Activated CD8-positive, alpha-beta T cell treated with anti-CD3 and anti-CD28 coated beads for 36 hours (primary cell): Measurements from ENCODE around the gene ICAM4. TPM values are rescaled to one million over a fixed set of nuclear protein-coding genes. Genes with fewer than 3 reads are reported as not detected.
A peak's percentile ranks its signal among the peaks of the same experiment; 100 is the strongest.

Experiments
- ATAC-seq: fragments of 200-7000 bp; cut with Tn5 transposase; one replicate; pipeline ENCODE4 v1.10.0; 2021; ENCODE audit warnings: mild to moderate bottlenecking, moderate library complexity
- CTCF ChIA-PET: fragments of 350-600 bp; sonication (Branson Sonifier 250); formaldehyde crosslinking; loops from one replicate; lab custom pipeline; 2021; ENCODE audit warnings: antibody characterized with exemption; lab: Charles Lee
- POLR2A ChIA-PET: fragments of 350-600 bp; sonication (Branson Sonifier 250); formaldehyde crosslinking; loops from one replicate; lab custom pipeline; 2021; ENCODE audit warnings: antibody characterized with exemption; lab: Charles Lee
- DNase-seq: peaks from one replicate; pipeline ENCODE4 v3.0.0-alpha.2; 2020
- H3K27ac Mint-ChIP-seq: one replicate; pipeline ENCODE4 v1.8.0; 2021; ENCODE audit warnings: mild to moderate bottlenecking, mixed read lengths
- H3K27me3 Mint-ChIP-seq: one replicate; pipeline ENCODE4 v1.8.0; 2021; ENCODE audit warnings: mixed read lengths
- H3K36me3 Mint-ChIP-seq: one replicate; pipeline ENCODE4 v1.8.0; 2021; ENCODE audit warnings: low read depth, mixed read lengths
- H3K4me1 Mint-ChIP-seq: one replicate; pipeline ENCODE4 v1.8.0; 2021; ENCODE audit warnings: low read depth, mixed read lengths
- H3K4me3 Mint-ChIP-seq: one replicate; pipeline ENCODE4 v1.8.0; 2021; ENCODE audit warnings: mild to moderate bottlenecking, moderate library complexity, mixed read lengths
- H3K9me3 Mint-ChIP-seq: one replicate; pipeline ENCODE4 v1.8.0; 2021; ENCODE audit warnings: mixed read lengths
- CTCF ChIP-seq: fragments of 200-600 bp; IDR thresholded peaks from one replicate; pipeline ENCODE4 v1.8.0; 2022; ENCODE audit warnings: antibody characterized with exemption, mild to moderate bottlenecking
- intact Hi-C: fragments of 100-400 bp; cut with micrococcal nuclease; formaldehyde crosslinking; loops from one replicate; pipeline ENCODE4 v1.10.0; 2022
- total RNA-seq, 2 experiments: library from RNA; stranded (reverse); gene quantifications; one replicate each; pipeline ENCODE4 v1.2.3, GENCODE V29; 2021

ICAM4 gene
- total RNA-seq, 2 experiments from 2014 or later, result 0.36 to 0.54 TPM

GRCh38 chr19:10316229-10317044 is 29.7 kb downstream of the ICAM4 start:
- DNase-seq (no peak), ATAC-seq (peak; percentile 10)
- intact Hi-C loops, result no loop called here
- ChIA-PET CTCF (no interaction called here), POLR2A (interaction anchor here (0.5 to 5.8 kb wide), 5 partner anchors 8 to 27 kb away, joined by 3 to 25 read pairs (median 8); partner anchors contain the start of genes ICAM5 and RAVER1)
- peaks cover 16% of the 10 kb centered on the region for H3K4me1 Mint-ChIP-seq
- H3K27me3 Mint-ChIP-seq, result no peaks in the 10 kb centered on the region
- H3K4me3 Mint-ChIP-seq, result peak overlapping the region; percentile 93
- H3K36me3 Mint-ChIP-seq, result peaks cover 28% of the 10 kb centered on the region
- peak overlapping the region; percentile 77 for H3K27ac Mint-ChIP-seq
- no peaks in the 10 kb centered on the region for H3K9me3 Mint-ChIP-seq
- no peak for TF ChIP-seq CTCF

GRCh38 chr19:10317045-10317856 is 30.5 kb downstream of the ICAM4 start:
- Mint-ChIP-seq H3K27me3 (no peaks in the 10 kb centered on the region), H3K27ac (peak overlapping the region; percentile 49), H3K9me3 (no peaks in the 10 kb centered on the region), H3K4me1 (peaks cover 16% of the 10 kb centered on the region), H3K4me3 (no peak overlapping the region), H3K36me3 (peaks cover 32% of the 10 kb centered on the region)
- no peak for ATAC-seq
- POLR2A ChIA-PET, result interaction anchor here (0.8 to 5.8 kb wide), 4 partner anchors 13 to 28 kb away, joined by 7 to 25 read pairs (median 9); partner anchors contain the start of genes ICAM5 and RAVER1
- TF ChIP-seq CTCF, result no peak
- CTCF ChIA-PET, result no interaction called here
- intact Hi-C loops, result no loop called here
- no peak for DNase-seq

GRCh38 chr19:10317857-10318462 is 31.2 kb downstream of the ICAM4 start:
- intact Hi-C loops, result no loop called here
- POLR2A ChIA-PET, result interaction anchor here (0.7 to 5.8 kb wide), 5 partner anchors 11 to 29 kb away, joined by 3 to 25 read pairs (median 6); partner anchors contain the start of gene RAVER1

More at GRCh38 chr19:10317857-10318462, 31.2 kb downstream of the ICAM4 start:
- CTCF ChIA-PET, result no interaction called here
- ATAC-seq, result no peak
- no peak for TF ChIP-seq CTCF
- DNase-seq, result no peak
- H3K9me3 Mint-ChIP-seq, result no peaks in the 10 kb centered on the region
- no peak overlapping the region for H3K4me3 Mint-ChIP-seq
- H3K4me1 Mint-ChIP-seq, result peaks cover 16% of the 10 kb centered on the region
- H3K27ac Mint-ChIP-seq, result no peak overlapping the region
- H3K27me3 Mint-ChIP-seq, result no peaks in the 10 kb centered on the region
- peaks cover 34% of the 10 kb centered on the region for H3K36me3 Mint-ChIP-seq
